ENCODE measurements around the gene KDM6A.

GRCh38 chrX:44957848-44958247 is 84.9 kb downstream of the KDM6A start:
- TF ChIP-seq CTCF (IDR thresholded peaks at IDR 0.05) (no peak), POLR2A (IDR thresholded peaks at IDR 0.05) (no peak)

Measured in esophagus squamous epithelium (tissue), 4 donors.